Neutrophil (primary cell): ENCODE data around the gene KCNJ13.

Source experiments
- H3K27ac ChIP-seq: fragments of 200-600 bp; sonication (generic); 2 replicates; pipeline ENCODE4 v1.5.1; 2016; ENCODE audit warnings: mild to moderate bottlenecking, moderate library complexity
- H3K27me3 ChIP-seq: fragments of 200-600 bp; sonication (generic); 2 replicates; pipeline ENCODE4 v1.6.0; 2016; ENCODE audit warnings: mild to moderate bottlenecking
- H3K36me3 ChIP-seq: fragments of 200-600 bp; sonication (generic); 2 replicates; pipeline ENCODE4 v1.5.1; 2017
- H3K4me1 ChIP-seq, 2 experiments: fragments of 200-600 bp in 1 of 2; sonication (generic) in 1 of 2; 1 replicate in 1 of 2; 2 replicates in 1 of 2; pipeline versions ENCODE4 v1.5.1 to v1.6.1; 2013 to 2016; ENCODE audit warnings: low read depth in 1 of 2, low read length in 1 of 2, mild to moderate bottlenecking in 1 of 2, moderate library complexity in 1 of 2; ENCODE audit not compliant: control insufficient read depth in 1 of 2, insufficient read depth in 1 of 2
- H3K4me3 ChIP-seq, 2 experiments: fragments of 200-600 bp in 1 of 2; sonication (generic) in 1 of 2; 1 replicate in 1 of 2; 2 replicates in 1 of 2; pipeline ENCODE4 v1.5.1; 2013 to 2016; ENCODE audit warnings: low read depth in 1 of 2, low read length in 1 of 2, mild to moderate bottlenecking in 1 of 2, moderate library complexity in 1 of 2
- H3K9me3 ChIP-seq: fragments of 200-600 bp; sonication (generic); 2 replicates; pipeline ENCODE4 v1.5.1; 2016
- TF ChIP-seq, protein P1 (sequence below): fragments of 200-600 bp; sonication (generic); IDR thresholded peaks from 2 replicates; pipeline ENCODE4 v1.5.1; 2016; ENCODE audit warnings: antibody characterized with exemption

Gene KCNJ13

DNA sequence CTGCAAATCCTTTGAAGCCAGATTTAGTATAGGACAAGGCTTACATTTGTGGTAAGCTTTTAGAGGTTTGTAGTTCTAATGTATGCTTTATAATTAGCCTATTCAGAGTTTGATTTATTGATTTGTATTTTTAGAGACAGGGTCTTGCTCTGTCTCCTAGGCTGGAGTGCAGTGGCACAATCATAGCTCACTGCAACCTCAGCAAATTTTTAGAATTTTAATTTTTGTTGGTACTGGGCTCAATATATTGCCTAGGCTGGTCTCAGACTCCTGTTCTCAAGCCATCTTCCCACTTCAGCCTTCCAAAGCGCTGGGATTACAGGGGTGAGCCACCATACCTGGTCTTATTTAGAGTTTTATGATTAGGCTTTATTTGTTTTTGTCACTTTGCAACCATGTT lies 4.5 kb downstream of the KCNJ13 start:
- TF ChIP-seq, protein P1, sequence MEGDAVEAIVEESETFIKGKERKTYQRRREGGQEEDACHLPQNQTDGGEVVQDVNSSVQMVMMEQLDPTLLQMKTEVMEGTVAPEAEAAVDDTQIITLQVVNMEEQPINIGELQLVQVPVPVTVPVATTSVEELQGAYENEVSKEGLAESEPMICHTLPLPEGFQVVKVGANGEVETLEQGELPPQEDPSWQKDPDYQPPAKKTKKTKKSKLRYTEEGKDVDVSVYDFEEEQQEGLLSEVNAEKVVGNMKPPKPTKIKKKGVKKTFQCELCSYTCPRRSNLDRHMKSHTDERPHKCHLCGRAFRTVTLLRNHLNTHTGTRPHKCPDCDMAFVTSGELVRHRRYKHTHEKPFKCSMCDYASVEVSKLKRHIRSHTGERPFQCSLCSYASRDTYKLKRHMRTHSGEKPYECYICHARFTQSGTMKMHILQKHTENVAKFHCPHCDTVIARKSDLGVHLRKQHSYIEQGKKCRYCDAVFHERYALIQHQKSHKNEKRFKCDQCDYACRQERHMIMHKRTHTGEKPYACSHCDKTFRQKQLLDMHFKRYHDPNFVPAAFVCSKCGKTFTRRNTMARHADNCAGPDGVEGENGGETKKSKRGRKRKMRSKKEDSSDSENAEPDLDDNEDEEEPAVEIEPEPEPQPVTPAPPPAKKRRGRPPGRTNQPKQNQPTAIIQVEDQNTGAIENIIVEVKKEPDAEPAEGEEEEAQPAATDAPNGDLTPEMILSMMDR: no peak
- Histone ChIP-seq H3K9me3 (no peaks in the 10 kb centered on the region), H3K4me1 (no peaks in the 10 kb centered on the region), H3K27ac (no peak overlapping the region), H3K36me3 (peaks cover 43% of the 10 kb centered on the region), H3K27me3 (no peaks in the 10 kb centered on the region), H3K4me3 (no peak overlapping the region)

DNA sequence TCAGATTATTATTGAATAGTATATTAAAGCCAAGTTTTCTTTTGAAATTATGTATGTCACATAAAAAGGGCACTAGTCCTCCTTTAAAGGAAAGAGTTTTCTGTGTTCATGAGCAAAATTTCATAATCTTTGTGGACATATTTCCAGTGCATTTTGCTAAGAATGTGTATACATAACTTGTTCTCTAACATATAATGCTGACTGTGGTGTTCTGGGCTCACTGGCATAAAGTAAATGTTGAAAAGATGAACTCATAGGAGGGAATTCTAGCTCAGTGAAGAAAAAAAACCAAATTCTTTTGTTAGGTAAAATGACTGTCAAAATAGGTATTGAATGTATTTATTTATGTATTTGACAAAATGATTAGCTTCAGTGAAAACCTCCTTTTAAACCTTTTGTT lies 6.2 kb downstream of the KCNJ13 start:
- Histone ChIP-seq H3K4me1 (no peaks in the 10 kb centered on the region), H3K9me3 (no peaks in the 10 kb centered on the region), H3K27ac (no peak overlapping the region), H3K27me3 (no peaks in the 10 kb centered on the region), H3K4me3 (no peak overlapping the region), H3K36me3 (peaks cover 49% of the 10 kb centered on the region)
- TF ChIP-seq, protein P1: no peak

GRCh38 chr2:232767866-232768265 lies 8.5 kb downstream of the KCNJ13 start:
- Histone ChIP-seq H3K27me3 (no peaks in the 10 kb centered on the region), H3K9me3 (no peaks in the 10 kb centered on the region), H3K27ac (no peak overlapping the region), H3K36me3 (peaks cover 69% of the 10 kb centered on the region), H3K4me1 (no peaks in the 10 kb centered on the region), H3K4me3 (no peak overlapping the region)
- TF ChIP-seq, protein P1: no peak

DNA sequence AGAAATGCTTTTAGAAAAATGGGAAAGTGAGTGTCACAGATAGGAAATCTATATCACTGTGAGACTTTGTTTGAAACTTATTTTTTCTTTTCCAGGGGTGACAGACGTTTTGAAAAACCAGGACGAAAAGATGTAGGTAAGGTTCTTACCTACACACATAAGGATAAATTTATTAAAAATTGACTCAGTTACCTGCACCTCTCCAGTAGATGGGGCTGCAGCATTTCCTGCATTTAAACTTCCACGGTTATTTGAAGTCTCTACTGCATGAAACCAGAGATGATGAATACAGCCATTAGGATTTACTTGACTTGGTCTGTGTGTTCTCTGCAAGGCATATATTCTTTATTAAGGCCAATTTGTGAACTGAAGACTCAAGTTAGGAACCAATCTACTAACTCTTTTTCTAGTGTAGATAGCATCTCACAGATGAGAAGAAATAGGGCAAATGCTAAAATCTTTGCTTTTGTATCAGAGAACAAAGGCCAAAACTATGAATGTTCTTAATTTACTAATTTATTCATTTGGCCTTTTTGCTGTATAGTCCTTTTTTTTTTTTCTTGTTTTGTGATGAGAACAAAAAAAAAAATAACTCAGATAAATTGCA lies 15.0 kb downstream of the KCNJ13 start:
- Histone ChIP-seq H3K27ac (no peak overlapping the region), H3K9me3 (no peaks in the 10 kb centered on the region), H3K4me1 (no peaks in the 10 kb centered on the region), H3K36me3 (peaks cover 77% of the 10 kb centered on the region), H3K27me3 (no peaks in the 10 kb centered on the region), H3K4me3 (no peak overlapping the region)
- TF ChIP-seq, protein P1: no peak

- peaks cover 61% of the 10 kb centered on the region for H3K36me3 ChIP-seq
- H3K9me3 ChIP-seq: no peaks in the 10 kb centered on the region
- no peak overlapping the region for H3K27ac ChIP-seq
- H3K4me3 ChIP-seq: no peak overlapping the region
- H3K4me1 ChIP-seq: no peaks in the 10 kb centered on the region
- TF ChIP-seq, protein P1: no peak
- H3K27me3 ChIP-seq: no peaks in the 10 kb centered on the region
Measured at GRCh38 chr2:232757905-232758304, 18.5 kb downstream of the KCNJ13 start.
